Stimulated activated CD4-positive, alpha-beta T cell treated with anti-CD3 and anti-CD28 coated beads, Interleukin-12 subunit alpha, Interleukin-12 subunit beta, amount 100 ng/mL, for 48 hours (primary cell): ENCODE measurements around the gene SHISA2.
"Not testable (repeated sequence)": the region's sequence is repeated elsewhere in the genome, so short reads cannot be mapped to it uniquely, and the experiment has no call there.

Experiments used
- DNase-seq, 3 donors: peaks; one replicate each; pipeline ENCODE4 v3.0.0-alpha.2; 2020; ENCODE audit warnings: low read depth in 2 of 3, low spot score in 1 of 3

Gene SHISA2

GRCh38 chr13:26051657-26052311, at the start of gene SHISA2:
TSS of gene SHISA2 (minus strand) at chr13:26052016. CDS start at chr13:26050975, 1,041 bp downstream.
- peak in 1 of 3 donors; percentile 26 for DNase-seq

GRCh38 chr13:26095846-26096610, 44.2 kb upstream of the SHISA2 start:
- DNase-seq = no peak

GRCh38 chr13:26095338-26095737, 43.5 kb upstream of the SHISA2 start:
- no peak for DNase-seq

- not testable (repeated sequence) for DNase-seq
Observed at GRCh38 chr13:26076821-26077220, 25.0 kb upstream of the SHISA2 start.

- no peak for DNase-seq
Observed at GRCh38 chr13:26075498-26075897, 23.7 kb upstream of the SHISA2 start.

- no peak for DNase-seq
Observed at GRCh38 chr13:26074706-26075105, 22.9 kb upstream of the SHISA2 start.

- DNase-seq = not testable (repeated sequence)
Observed at GRCh38 chr13:26072335-26072734, 20.5 kb upstream of the SHISA2 start.

- no peak for DNase-seq
Observed at GRCh38 chr13:26071691-26072090, 19.9 kb upstream of the SHISA2 start.

- DNase-seq = not testable (repeated sequence)
Observed at GRCh38 chr13:26069642-26070041, 17.8 kb upstream of the SHISA2 start.

- DNase-seq = not testable (repeated sequence)
Observed at GRCh38 chr13:26068372-26068771, 16.6 kb upstream of the SHISA2 start.

GRCh38 chr13:26067601-26068000, 15.8 kb upstream of the SHISA2 start:
- no peak for DNase-seq

GRCh38 chr13:26066492-26066891, 14.7 kb upstream of the SHISA2 start:
- not testable (repeated sequence) for DNase-seq

- peak in 1 of 3 donors; percentile 30 for DNase-seq
Observed at GRCh38 chr13:26062853-26063444, 11.1 kb upstream of the SHISA2 start.

- DNase-seq = no peak
Observed at GRCh38 chr13:26061947-26062346, 10.1 kb upstream of the SHISA2 start.

- DNase-seq = no peak
Observed at GRCh38 chr13:26061256-26061655, 9.4 kb upstream of the SHISA2 start.

GRCh38 chr13:26060357-26060756, 8.5 kb upstream of the SHISA2 start:
- DNase-seq = no peak

- no peak for DNase-seq
Observed at GRCh38 chr13:26058704-26059103, 6.9 kb upstream of the SHISA2 start.

- DNase-seq = no peak
Observed at GRCh38 chr13:26054896-26055295, 3.1 kb upstream of the SHISA2 start.

GRCh38 chr13:26053418-26053980, 1.7 kb upstream of the SHISA2 start:
- DNase-seq = no peak

- no peak for DNase-seq
Observed at GRCh38 chr13:26052337-26052736, 521 bp upstream of the SHISA2 start.

- DNase-seq = no peak
Observed at GRCh38 chr13:26051231-26051656, 572 bp downstream of the SHISA2 start.
